Gastrocnemius medialis (tissue), 4 donors: ENCODE results near the gene FNDC3B.

Source experiments
- POLR2A ChIP-seq, 2 donors: fragments of 450-650 bp; IDR thresholded peaks; one replicate each; pipeline ENCODE4 v1.6.1; 2017; ENCODE audit warnings: antibody characterized with exemption in 2 of 2, mild to moderate bottlenecking in 2 of 2, moderate library complexity in 2 of 2
- TF ChIP-seq, protein P1 (sequence below), 5 experiments: fragments of 450-650 bp in 3 of 5; fragments of 200-600 bp in 2 of 5; sonication (generic) in 2 of 5; IDR thresholded peaks in 4 of 5; conservative IDR thresholded peaks in 1 of 5; 1 replicate in 4 of 5; 2 replicates in 1 of 5; pipeline ENCODE4 v1.5.1; 2016 to 2019; ENCODE audit warnings: antibody characterized with exemption in 5 of 5, mild to moderate bottlenecking in 3 of 5, moderate library complexity in 3 of 5

DNA sequence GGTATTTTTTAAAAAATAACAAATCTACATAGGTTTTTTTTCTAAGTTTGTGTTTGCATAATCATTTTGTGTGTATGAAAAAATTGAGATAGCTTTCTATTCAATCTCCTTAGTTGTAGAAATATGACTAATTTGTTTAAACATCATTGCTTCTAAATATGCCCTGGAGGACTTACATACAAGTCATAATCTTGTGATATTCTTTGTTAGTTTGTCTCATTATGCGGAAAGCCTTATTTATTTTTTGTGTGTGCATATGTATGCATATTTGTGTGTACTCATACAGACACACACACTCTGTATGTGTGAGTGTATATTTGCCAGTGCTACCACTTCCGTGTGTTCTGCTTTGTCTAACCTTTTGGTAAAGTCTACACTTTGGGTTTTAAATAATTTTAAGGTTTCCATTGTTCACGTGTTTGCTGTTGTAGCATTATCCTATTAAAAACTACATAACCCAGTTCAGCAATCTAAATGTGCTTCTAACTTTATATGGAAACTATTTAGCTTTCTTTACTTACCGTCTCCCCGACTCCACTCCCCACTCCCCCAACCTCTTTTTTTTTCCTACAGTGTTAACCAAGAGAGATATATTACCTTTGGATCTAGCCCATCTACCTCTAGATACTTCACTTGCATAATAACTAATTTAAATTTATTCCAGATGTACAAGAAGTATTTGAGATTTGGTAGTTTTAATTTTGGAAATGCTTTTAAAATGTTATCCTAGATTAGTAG, 111.7 kb downstream of the FNDC3B start:
- TF ChIP-seq, protein P1, sequence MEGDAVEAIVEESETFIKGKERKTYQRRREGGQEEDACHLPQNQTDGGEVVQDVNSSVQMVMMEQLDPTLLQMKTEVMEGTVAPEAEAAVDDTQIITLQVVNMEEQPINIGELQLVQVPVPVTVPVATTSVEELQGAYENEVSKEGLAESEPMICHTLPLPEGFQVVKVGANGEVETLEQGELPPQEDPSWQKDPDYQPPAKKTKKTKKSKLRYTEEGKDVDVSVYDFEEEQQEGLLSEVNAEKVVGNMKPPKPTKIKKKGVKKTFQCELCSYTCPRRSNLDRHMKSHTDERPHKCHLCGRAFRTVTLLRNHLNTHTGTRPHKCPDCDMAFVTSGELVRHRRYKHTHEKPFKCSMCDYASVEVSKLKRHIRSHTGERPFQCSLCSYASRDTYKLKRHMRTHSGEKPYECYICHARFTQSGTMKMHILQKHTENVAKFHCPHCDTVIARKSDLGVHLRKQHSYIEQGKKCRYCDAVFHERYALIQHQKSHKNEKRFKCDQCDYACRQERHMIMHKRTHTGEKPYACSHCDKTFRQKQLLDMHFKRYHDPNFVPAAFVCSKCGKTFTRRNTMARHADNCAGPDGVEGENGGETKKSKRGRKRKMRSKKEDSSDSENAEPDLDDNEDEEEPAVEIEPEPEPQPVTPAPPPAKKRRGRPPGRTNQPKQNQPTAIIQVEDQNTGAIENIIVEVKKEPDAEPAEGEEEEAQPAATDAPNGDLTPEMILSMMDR (IDR thresholded peaks at IDR 0.05 in 4 of 5, conservative IDR thresholded peaks at IDR 0.05 in 1 of 5): no peak
- no peak for TF ChIP-seq POLR2A (IDR thresholded peaks at IDR 0.05)
